Natural killer cell treated with Interleukin-12 subunit alpha and Interleukin-12 subunit beta and Interleukin-15 and Interleukin-18, amount 100 ng/mL, for 72 hours (primary cell): ENCODE data around the gene PDGFB. TPM values are rescaled to one million over a fixed set of nuclear protein-coding genes. Genes with fewer than 3 reads are reported as not detected.
A peak's percentile ranks its signal among the peaks of the same experiment; 100 is the strongest.

Source experiments
- ATAC-seq, 2 donors: fragments of 150-1000 bp; cut with Tn5 transposase in 1 of 2; sonication (Bioruptor Pico), chemical (Tn5 transposase) in 1 of 2; 2 replicates each; pipeline ENCODE4 v1.10.0; 2021
- DNase-seq: peaks from one replicate; pipeline ENCODE4 v3.0.0; 2022; ENCODE audit warnings: low spot score
- H3K27ac Mint-ChIP-seq, 2 donors: 1 replicate in 1 of 2; 2 replicates in 1 of 2; pipeline ENCODE4 v1.8.0; 2022; ENCODE audit warnings: mixed read lengths in 2 of 2, mild to moderate bottlenecking in 1 of 2, moderate library complexity in 1 of 2
- H3K27me3 Mint-ChIP-seq, 2 donors: 1 replicate in 1 of 2; 2 replicates in 1 of 2; pipeline ENCODE4 v1.8.0; 2022; ENCODE audit warnings: mixed read lengths in 2 of 2
- H3K36me3 Mint-ChIP-seq: one replicate; pipeline ENCODE4 v1.8.0; 2022; ENCODE audit warnings: mixed read lengths
- H3K4me1 Mint-ChIP-seq, 2 donors: 1 replicate in 1 of 2; 2 replicates in 1 of 2; pipeline ENCODE4 v1.8.0; 2022; ENCODE audit warnings: low read depth in 2 of 2, mixed read lengths in 2 of 2, mild to moderate bottlenecking in 1 of 2
- H3K4me3 Mint-ChIP-seq: one replicate; pipeline ENCODE4 v1.8.0; 2022; ENCODE audit warnings: mixed read lengths
- H3K9me3 Mint-ChIP-seq: 2 replicates; pipeline ENCODE4 v1.8.0; 2022; ENCODE audit warnings: mixed read lengths
- total RNA-seq, 2 donors: library from RNA; stranded (reverse); gene quantifications; one replicate each; pipeline ENCODE4 v1.2.3, GENCODE V29; 2022

The PDGFB gene
- total RNA-seq, 2 donors from 2014 or later, result not detected

DNA sequence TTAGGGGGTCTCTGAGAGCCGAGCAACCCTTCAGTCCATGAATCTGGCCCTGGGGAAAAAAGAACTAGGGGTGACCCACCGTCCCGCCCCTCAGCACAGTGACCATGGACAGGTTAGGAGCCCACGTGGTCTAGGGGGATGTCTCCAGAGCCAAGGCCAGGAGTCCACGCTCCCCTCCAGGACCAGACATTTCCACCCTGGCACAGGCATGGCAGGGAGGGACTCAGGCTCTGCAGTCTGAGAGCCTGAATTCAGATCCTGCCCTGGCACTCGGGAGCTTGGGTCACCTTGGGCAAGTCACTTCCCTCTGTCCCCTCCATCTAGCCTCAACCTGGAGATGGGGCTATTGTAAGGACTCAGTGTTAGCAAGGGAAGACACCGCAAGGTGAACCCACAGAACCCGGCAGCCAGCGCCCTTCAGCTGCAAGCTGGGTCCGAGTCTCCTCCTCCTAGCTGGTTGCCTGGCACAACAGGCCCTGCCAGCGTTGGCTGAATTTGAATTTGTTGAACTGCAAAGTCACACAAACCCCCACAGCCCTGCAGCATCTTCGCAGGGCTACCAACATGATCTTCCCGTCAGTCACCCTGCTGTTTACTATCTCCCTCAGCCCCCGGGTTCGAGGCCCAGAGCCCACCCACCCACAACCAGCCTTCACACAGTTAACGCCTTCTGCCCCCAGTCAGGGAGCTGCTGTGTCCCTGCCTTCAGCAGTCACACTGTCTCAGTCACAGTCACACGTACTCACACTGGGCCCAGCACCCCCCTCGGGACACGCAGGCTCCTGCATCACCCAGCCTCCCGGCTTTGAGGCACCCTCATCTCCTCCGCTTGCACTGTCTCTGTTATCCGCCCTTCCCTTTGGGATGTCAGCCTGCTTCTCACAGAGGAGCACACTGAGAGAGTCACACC lies 603 bp upstream of the PDGFB start:
- Mint-ChIP-seq H3K27me3 (peaks cover 38 to 41% of the 10 kb centered on the region in 2 donors), H3K4me1 (peaks cover 20 to 30% of the 10 kb centered on the region in 2 donors), H3K4me3 (peak overlapping the region; percentile 2), H3K27ac (no peak overlapping the region), H3K9me3 (no peaks in the 10 kb centered on the region), H3K36me3 (no peaks in the 10 kb centered on the region)
- ATAC-seq (no peak), DNase-seq (no peak)

DNA sequence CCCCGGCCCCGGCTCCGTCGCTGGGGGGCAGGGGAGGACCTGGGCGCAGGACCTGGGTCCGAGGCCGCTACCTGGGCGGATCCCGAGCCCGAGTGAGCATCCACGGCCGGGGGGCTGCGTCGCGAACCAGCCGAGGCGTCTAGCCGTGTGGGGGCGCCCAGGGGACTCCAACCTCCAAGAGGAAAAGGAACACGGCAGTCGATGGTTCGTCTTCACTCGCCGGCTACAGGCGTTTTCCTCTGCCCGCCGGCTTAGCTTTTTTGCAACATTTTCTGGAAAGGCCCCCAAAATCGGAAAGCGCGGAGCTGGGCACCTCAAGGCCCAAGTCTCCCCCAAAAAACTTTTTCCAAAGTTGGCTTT lies 666 bp downstream of the PDGFB start:
- Mint-ChIP-seq H3K36me3 (no peaks in the 10 kb centered on the region), H3K27ac (no peak overlapping the region), H3K9me3 (no peaks in the 10 kb centered on the region), H3K27me3 (peaks cover 39 to 42% of the 10 kb centered on the region in 2 donors), H3K4me3 (peak overlapping the region; percentile 32), H3K4me1 (peaks cover 21 to 35% of the 10 kb centered on the region in 2 donors)
- DNase-seq (no peak), ATAC-seq (no peak)

DNA sequence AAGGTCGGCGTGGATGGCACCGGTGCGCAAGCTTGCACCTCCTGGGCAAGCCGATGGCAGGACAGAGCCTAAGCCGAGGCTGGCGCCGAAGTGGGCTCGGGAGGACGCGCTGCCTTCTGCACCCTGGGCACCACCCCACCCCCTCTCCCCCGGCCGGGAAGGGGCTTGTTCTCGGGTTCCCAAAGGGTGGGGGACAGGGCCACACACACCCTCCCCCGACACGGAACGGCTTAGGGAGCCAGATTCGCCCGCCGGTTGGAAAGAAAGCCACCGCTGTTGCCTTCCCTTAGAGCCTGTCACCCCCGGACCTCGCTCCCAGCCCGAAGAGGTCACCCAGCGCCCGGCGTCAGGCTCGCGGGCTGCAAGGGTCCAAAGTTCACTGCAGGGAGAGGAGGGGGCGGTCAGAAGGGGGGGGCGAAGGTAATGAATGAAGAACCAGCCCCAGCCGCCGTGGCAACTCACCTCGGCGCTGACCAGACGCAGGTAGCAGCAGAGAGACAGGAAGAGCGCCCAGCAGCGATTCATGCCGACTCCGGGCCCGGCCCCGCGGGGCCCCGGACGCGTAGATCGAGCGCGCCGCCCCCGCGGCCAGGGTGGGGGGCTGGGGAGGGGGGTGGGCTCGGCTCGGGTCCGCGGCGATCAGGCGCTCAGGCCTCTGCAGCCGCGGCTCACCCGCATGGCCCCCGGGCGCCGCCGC lies 1.2 kb downstream of the PDGFB start:
- peaks cover 37 to 42% of the 10 kb centered on the region in 2 donors for H3K27me3 Mint-ChIP-seq
- ATAC-seq (no peak), DNase-seq (no peak)
- H3K4me3 Mint-ChIP-seq, result peak overlapping the region; percentile 70
- H3K9me3 Mint-ChIP-seq, result no peaks in the 10 kb centered on the region
- H3K27ac Mint-ChIP-seq, result no peak overlapping the region
- H3K4me1 Mint-ChIP-seq, result peaks cover 21 to 35% of the 10 kb centered on the region in 2 donors
- H3K36me3 Mint-ChIP-seq, result no peaks in the 10 kb centered on the region

DNA sequence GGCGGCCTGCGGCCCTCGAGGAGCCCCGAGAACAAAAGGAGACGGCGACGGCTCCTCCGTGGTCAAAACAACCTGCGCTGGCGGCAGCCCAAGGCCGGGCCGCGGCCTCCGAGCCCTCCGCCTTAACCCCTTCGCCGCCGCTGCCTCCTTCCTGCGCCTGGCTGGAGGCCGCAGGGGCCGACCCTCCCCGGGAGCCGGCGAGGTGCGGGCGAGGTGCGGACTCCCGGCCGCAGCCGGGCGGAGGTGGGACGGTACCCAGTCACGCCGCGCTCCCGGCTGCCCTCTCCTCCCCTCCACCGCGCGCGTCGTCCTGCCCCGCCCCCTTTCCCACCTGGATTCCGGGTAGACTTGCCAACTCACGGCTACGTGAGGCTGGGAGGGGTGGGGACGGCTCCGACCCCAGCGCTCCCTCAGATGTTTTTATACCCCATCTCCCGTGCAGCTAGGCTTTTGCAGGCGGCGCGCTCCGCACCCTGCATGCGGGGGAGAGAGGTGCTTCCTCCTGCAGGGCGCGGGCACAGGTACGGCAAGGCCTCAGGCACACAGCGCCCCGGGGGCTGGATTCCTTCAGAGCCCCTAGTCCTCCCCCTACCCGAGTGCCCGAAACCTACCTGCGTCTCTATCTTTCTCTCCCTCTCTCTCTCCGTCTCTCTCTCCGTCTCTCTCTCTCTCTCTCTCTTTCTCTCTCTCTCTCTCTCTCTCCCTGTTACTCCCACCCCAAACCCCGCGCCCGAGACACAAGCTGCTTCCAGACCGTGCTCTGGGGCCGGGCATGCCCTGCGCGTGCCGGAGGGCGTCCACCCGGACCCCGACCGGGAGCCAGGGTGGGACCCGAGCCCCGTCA lies 2.0 kb downstream of the PDGFB start:
- Mint-ChIP-seq H3K27ac (no peak overlapping the region), H3K27me3 (peaks cover 36 to 42% of the 10 kb centered on the region in 2 donors), H3K9me3 (no peaks in the 10 kb centered on the region), H3K4me1 (peaks cover 21 to 35% of the 10 kb centered on the region in 2 donors), H3K36me3 (no peaks in the 10 kb centered on the region), H3K4me3 (peak overlapping the region; percentile 70)
- ATAC-seq, result no peak
- DNase-seq, result no peak

DNA sequence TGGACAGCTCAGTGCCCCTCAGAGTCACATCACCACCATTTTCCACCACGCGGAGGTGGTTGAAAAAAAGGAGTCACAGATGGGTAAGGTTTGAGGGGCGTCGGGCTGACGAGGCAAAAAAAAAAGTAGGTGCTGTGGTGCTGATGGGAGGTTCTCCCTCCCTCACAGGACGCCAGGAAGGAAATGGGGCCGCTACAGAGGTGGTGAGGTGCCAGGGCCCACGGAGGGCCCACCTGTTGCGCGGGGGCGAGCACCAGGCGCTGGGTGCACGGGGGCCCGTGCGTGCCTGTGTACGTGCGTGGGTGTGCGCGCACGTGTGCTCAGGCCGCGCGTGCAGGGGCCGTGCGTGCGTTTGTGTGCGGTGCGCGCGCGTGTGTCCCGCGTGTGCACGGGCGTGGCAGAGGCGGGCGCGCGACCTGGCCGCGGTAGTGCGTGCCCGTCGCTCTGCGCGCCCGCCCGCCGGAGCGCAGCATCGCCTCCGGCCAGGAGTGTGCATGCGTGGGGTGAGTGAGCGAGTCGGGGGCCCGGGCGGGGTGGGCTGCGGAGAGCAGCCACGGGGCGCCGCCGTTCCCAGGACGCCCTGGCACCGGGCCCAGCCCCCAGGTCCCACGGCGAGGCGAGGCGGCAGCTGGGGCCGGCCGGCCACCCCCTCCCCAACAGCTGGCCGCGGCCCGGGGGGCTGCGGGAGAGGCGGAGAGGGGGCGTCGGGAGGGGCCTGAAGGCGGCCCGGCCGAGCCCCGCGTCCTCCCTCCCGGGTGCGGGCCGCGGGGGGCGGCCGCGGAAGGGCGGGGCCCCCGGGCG lies 2.8 kb downstream of the PDGFB start:
- no peaks in the 10 kb centered on the region for H3K9me3 Mint-ChIP-seq
- DNase-seq, result no peak
- H3K4me3 Mint-ChIP-seq, result peak overlapping the region; percentile 60
- no peaks in the 10 kb centered on the region for H3K36me3 Mint-ChIP-seq
- ATAC-seq, result no peak
- peak overlapping the region in 1 of 2 donors; percentile 8 for H3K27ac Mint-ChIP-seq
- peaks cover 28 to 41% of the 10 kb centered on the region in 2 donors for H3K4me1 Mint-ChIP-seq
- H3K27me3 Mint-ChIP-seq, result peaks cover 39 to 44% of the 10 kb centered on the region in 2 donors

DNA sequence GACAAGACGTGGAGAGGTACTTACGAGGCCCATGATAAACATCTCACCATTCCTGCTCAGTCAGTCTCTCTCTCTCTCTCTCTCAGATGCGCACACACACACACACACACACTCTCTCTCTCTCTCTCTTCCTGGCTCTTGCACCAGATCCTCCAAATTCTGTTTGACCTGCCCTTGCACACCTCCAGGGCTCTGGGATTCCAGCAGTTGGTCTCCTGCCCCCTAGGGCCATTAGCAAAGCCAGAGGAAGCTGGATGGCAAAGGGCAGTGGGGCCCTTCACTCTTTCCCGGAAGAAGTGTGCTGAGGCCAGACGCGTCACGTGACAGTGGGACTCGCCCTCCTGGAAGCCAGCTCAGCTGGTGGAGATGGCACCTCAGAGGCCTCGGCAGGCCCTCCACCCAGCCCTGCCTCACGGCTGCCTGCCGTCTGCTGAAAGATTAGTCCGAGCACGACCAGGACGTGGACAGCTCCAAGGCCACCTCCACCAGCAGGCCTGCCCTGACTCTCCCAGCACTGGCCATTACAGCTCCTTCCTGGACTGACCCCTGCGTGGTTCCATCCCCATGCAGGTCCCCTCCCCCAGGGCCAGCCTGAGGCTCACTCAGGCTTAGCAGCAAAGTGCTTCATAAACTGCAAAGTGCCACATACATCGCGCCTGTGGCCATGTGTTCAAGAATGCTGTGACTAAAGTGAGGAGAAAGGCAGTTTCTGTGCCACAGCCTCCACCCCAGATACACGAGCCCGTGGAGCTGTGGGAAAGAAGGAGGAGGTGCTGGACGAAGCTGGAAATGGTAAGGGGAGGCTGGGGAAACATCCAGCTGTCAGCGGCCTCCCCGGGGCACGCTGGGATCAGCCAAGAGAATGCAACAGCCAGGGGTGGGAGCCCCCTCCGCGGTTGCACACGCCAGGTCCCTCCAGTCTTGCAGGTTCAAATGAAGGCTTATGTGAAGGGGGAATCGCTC lies 3.7 kb downstream of the PDGFB start:
- peak overlapping the region; percentile 60 for H3K4me3 Mint-ChIP-seq
- H3K27me3 Mint-ChIP-seq, result peaks cover 40 to 44% of the 10 kb centered on the region in 2 donors
- ATAC-seq (peak in 1 of 2 donors; percentile 5), DNase-seq (no peak)
- H3K27ac Mint-ChIP-seq, result peak overlapping the region in 1 of 2 donors; percentile 53
- H3K9me3 Mint-ChIP-seq, result no peaks in the 10 kb centered on the region
- no peaks in the 10 kb centered on the region for H3K36me3 Mint-ChIP-seq
- H3K4me1 Mint-ChIP-seq, result peaks cover 36 to 49% of the 10 kb centered on the region in 2 donors

DNA sequence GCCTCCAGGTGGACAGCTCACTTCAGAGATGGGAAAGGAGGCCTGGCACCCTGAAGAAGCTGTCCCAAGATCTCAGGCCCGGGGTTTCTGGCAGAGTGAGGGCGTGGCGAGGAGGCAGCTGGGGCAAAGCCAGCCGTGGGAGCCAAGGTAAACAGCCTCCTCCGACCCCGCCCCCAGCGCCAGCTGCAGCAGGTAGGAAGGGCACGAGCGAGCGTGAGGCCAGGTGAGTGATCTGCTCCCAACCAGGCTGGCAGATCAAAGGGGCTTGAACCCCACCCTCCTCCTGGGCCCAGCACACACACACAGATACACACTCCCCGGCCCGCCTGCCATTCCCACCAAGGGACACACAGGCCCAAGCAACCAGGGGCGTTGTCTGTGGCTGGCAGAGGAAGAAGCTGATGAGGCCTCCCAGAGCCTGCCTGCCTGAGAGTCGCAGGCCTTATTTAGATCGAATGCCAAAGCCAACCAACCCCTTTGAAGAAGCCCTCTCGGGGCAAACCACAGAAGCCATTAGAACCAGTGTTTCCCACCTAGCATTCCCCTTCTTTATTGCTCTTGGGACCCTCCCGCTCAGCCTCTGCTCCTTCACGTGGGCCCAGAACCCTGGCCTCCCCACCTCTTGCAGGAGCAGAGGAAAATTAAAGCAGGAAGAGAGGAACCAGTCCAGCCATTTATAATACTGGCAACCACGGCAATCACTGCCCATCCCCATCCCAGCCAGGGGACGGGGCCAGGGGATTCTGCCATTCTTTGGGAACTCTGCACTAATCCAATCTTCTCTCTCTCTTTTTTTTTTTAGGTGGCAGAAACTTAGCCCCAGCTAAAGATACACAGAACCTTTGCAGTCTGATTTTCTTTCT lies 5.0 kb downstream of the PDGFB start:
- DNase-seq, result no peak
- Mint-ChIP-seq H3K27me3 (peaks cover 37 to 40% of the 10 kb centered on the region in 2 donors), H3K4me1 (peaks cover 36 to 54% of the 10 kb centered on the region in 2 donors), H3K27ac (peak overlapping the region in 1 of 2 donors; percentile 53), H3K4me3 (no peak overlapping the region), H3K36me3 (no peaks in the 10 kb centered on the region), H3K9me3 (no peaks in the 10 kb centered on the region)
- no peak for ATAC-seq

DNA sequence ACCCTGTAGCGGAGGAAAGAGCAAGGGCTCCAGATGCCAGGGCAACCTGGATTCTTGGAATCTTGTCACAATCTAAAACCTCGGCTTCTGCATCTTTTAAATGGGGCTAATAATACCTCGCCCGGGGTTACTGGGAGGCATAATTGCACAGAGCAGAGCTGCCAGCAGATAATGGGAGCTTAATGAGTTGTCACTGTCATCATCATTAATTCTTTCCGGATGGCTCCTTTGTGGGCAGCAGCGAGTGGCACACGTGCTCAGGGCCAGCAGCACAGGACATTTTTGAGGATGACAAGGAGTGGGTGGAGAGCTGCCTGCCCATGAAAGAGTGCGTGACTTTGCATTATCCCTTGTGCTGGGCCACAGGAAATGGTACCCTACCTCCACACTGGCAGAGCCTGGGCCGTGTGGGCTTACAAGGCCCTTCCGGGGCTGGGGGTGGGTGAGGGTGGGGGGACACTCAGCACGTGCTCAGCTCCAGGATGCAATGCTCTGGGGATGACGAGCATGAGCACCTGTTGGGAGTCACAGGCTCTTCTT lies 5.7 kb downstream of the PDGFB start:
- DNase-seq (no peak), ATAC-seq (no peak)
- Mint-ChIP-seq H3K9me3 (no peaks in the 10 kb centered on the region), H3K4me3 (no peak overlapping the region), H3K27ac (no peak overlapping the region), H3K4me1 (peaks cover 40 to 59% of the 10 kb centered on the region in 2 donors), H3K36me3 (no peaks in the 10 kb centered on the region), H3K27me3 (peaks cover 43 to 48% of the 10 kb centered on the region in 2 donors)

DNA sequence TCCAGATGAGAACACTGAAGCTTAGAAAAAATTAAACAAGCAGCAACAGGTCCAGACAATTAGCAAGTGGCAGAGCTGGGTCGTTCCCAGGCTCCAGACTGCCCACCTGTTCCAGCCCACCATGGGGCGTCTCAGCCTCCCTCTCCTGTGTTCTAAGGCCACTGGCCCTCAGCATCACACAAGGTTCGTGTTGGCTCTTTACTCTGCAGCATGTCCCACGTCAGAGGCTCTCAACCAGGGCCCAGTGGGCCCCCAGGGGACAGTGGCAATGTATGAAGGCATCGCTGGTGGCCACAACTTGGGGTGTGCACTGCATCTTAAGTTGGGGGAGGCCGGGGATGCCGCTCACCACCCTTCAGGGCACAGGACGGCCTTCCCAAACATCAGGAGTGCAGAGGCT lies 6.2 kb downstream of the PDGFB start:
- peaks cover 40 to 57% of the 10 kb centered on the region in 2 donors for H3K4me1 Mint-ChIP-seq
- no peak overlapping the region for H3K27ac Mint-ChIP-seq
- H3K27me3 Mint-ChIP-seq, result peaks cover 45 to 52% of the 10 kb centered on the region in 2 donors
- no peak for DNase-seq
- H3K36me3 Mint-ChIP-seq, result no peaks in the 10 kb centered on the region
- no peak overlapping the region for H3K4me3 Mint-ChIP-seq
- H3K9me3 Mint-ChIP-seq, result no peaks in the 10 kb centered on the region
- ATAC-seq, result no peak

DNA sequence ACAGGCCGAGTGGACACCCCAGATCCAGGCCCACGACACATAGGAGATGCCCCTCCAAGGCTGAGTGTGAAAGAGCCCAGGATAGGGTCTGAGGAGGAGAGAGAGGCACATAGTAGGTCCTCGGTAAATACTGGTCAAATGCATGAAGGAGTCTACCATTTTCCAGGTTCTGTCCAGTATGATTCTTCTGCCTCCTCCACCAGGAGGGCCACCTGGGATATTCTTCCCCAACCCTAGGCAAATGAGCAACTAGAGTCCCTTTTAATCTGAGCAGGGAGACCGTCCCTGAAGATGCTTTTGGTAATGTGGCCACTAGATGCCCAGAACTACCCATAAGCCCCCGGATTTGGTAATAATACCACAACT lies 6.7 kb downstream of the PDGFB start:
- Mint-ChIP-seq H3K27ac (no peak overlapping the region), H3K9me3 (no peaks in the 10 kb centered on the region), H3K36me3 (no peaks in the 10 kb centered on the region), H3K4me3 (no peak overlapping the region), H3K4me1 (peaks cover 40 to 54% of the 10 kb centered on the region in 2 donors), H3K27me3 (peaks cover 49 to 55% of the 10 kb centered on the region in 2 donors)
- no peak for DNase-seq
- no peak for ATAC-seq

DNA sequence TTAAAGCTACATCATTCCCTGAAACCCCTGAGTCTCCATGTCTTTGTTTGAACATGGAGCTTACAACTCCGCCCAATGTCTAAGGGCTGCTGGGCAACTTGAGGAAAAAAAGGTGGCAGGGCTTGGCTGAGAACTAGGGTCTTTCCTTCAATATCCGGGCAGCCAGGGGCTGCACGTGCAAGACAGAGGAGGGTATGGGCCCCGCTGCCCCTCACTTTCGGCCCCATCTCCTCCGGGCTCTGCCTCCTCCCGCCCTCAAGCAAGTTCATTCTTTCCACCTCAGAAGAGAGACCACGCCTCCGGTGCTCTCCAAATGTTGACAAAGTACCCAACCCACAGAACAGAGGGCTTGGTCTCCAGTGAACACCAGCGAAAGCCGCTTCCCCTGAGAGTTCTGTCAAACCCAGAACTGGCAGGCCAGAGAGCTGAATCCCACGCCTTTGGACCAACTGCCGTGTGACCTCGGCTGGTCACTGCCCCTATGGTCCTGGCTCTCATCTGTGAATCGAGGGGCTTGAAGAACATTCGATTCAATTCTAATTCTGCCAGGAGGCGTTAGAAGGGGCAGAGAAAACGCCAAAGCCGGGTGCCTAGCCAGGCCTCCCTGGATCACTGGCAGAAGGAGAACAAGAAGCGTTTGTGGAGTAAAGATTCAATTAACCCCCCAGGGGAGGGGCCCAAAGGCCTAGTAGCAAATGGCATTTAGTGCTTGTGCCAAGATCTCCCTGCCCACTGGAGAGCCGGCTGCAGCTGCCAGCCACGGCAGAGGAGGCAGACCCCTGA lies 7.3 kb downstream of the PDGFB start:
- Mint-ChIP-seq H3K27ac (no peak overlapping the region), H3K36me3 (no peaks in the 10 kb centered on the region), H3K4me1 (peaks cover 40 to 50% of the 10 kb centered on the region in 2 donors), H3K27me3 (peaks cover 48 to 55% of the 10 kb centered on the region in 2 donors), H3K4me3 (peak overlapping the region; percentile 39), H3K9me3 (no peaks in the 10 kb centered on the region)
- DNase-seq, result no peak
- ATAC-seq, result no peak
